ENCODE measurements around the gene ARRDC4. TPM values are rescaled to one million over a fixed set of nuclear protein-coding genes. Genes with fewer than 3 reads are reported as not detected.

Gene ARRDC4
- total RNA-seq, 1 experiment from 2014 or later: 6.9 TPM

DNA sequence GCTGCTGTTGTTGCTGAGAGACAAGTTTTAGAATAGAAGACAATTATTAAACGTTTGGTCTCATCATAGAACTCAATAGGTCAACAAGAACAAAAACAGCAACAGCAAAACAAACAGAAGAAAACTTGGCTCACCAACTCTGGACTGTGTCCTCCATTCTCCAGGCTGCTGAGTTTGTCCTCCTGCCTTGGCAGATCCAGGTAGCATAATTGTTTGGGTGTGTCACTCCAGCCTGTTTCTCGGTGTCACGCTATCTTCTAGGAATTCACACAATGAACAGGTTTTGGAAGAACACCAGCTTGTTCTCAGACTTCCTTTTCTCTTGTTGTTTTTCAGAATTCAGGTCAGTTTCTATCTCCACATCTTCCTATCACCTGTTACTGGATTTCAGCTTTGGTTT is 34.7 kb downstream of the ARRDC4 start:
- Histone ChIP-seq H3K27me3 (ENCODE audit: insufficient read depth, low read depth) (no peaks in the 10 kb centered on the region), H3K27ac (no peak overlapping the region), H3K9me3 (ENCODE audit: insufficient read depth, low read depth) (0 out of 2 replicates have a peak, but pooled peaks cover 4% of the 10 kb centered on the region), H3K79me2 (ENCODE audit: low read depth) (no peaks in the 10 kb centered on the region), H3K4me2 (peak overlapping the region; percentile 55), H3K9me2 (ENCODE audit: insufficient read depth) (no peaks in the 10 kb centered on the region), H3K4me1 (replicated peaks; ENCODE audit: insufficient read depth) (no peaks in the 10 kb centered on the region), H3F3A (ENCODE audit: insufficient read depth, low read depth) (no peaks in the 10 kb centered on the region), H4K20me1 (ENCODE audit: insufficient read depth) (no peaks in the 10 kb centered on the region), H2AFZ (0 out of 2 replicates have a peak overlapping the region, but pooled peaks have one; percentile 9), H3K36me3 (ENCODE audit: low read depth) (no peaks in the 10 kb centered on the region), H3K4me3 (0 out of 2 replicates have a peak overlapping the region, but pooled peaks have one; percentile 28)
- POLR2A ChIA-PET (ENCODE audit: unreplicated experiment): interaction anchor here (0.6 kb wide), 1 partner anchor 35 kb away, joined by 4 read pairs; the partner anchor contains the start of gene ARRDC4
- CTCF ChIA-PET: no interaction called here
- BruUV-seq (replicated peaks): no TSS peak
- intact Hi-C loops (cut with micrococcal nuclease; ENCODE audit: unreplicated experiment): loop anchor here (10.0 kb wide), 1 partner anchor 80 kb away; no protein-coding TSS in a partner anchor
- DNase-seq: peak; percentile 41 to 65
- TF ChIP-seq, protein P1, sequence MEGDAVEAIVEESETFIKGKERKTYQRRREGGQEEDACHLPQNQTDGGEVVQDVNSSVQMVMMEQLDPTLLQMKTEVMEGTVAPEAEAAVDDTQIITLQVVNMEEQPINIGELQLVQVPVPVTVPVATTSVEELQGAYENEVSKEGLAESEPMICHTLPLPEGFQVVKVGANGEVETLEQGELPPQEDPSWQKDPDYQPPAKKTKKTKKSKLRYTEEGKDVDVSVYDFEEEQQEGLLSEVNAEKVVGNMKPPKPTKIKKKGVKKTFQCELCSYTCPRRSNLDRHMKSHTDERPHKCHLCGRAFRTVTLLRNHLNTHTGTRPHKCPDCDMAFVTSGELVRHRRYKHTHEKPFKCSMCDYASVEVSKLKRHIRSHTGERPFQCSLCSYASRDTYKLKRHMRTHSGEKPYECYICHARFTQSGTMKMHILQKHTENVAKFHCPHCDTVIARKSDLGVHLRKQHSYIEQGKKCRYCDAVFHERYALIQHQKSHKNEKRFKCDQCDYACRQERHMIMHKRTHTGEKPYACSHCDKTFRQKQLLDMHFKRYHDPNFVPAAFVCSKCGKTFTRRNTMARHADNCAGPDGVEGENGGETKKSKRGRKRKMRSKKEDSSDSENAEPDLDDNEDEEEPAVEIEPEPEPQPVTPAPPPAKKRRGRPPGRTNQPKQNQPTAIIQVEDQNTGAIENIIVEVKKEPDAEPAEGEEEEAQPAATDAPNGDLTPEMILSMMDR (conservative IDR thresholded peaks at IDR 0.05): no peak
- no peak for TF ChIP-seq EZH2 (IDR thresholded peaks at IDR 0.05; ENCODE audit: low read depth)

DNA sequence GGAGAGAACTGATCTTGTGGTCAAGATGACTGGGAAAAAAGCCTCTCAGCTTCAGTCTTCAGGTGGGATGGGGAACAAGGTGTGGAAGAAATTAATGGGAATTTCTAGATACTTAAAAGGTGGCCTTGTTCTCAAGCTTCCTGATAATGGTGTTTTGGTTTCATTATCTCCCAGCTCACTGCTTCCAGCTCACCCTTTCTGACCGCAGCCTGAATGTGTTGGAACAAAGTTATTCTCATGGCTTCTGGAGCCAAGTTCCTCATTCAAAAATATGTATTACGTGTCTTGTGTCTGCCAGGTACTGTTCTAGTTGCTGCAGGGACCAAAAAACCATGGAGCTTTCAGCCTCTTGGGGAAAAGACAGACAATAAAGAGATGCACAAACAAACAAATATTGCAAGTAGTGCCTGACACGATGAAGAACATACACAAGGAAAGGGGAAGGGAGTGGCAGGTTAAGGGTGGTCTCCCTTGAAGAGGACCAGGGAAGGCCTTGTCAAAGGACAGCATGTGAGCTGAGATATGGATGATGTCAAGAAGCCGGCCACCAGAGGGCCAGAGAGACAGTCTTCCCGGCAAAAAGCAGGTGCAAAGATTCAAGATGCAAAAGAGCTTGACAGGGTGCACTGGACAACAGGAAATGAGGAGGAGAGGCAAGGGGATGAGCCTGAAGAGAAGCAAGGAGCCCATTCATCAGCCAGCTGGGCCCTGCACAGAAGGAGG is 35.5 kb downstream of the ARRDC4 start:
- Histone ChIP-seq H4K20me1 (ENCODE audit: insufficient read depth) (no peaks in the 10 kb centered on the region), H2AFZ (0 out of 2 replicates have a peak overlapping the region, but pooled peaks have one; percentile 9), H3K4me3 (peak overlapping the region; percentile 28; the same call in 1 of the 2 replicates), H3K9me3 (ENCODE audit: insufficient read depth, low read depth) (0 out of 2 replicates have a peak, but pooled peaks cover 4% of the 10 kb centered on the region), H3K27me3 (ENCODE audit: insufficient read depth, low read depth) (no peaks in the 10 kb centered on the region), H3K9me2 (ENCODE audit: insufficient read depth) (no peaks in the 10 kb centered on the region), H3K4me1 (replicated peaks; ENCODE audit: insufficient read depth) (no peaks in the 10 kb centered on the region), H3K36me3 (ENCODE audit: low read depth) (no peaks in the 10 kb centered on the region), H3K4me2 (peak overlapping the region; percentile 55), H3F3A (ENCODE audit: insufficient read depth, low read depth) (no peaks in the 10 kb centered on the region), H3K79me2 (ENCODE audit: low read depth) (no peaks in the 10 kb centered on the region), H3K27ac (no peak overlapping the region)
- DNase-seq: peak; percentile 22 to 60
- no peak for TF ChIP-seq EZH2 (IDR thresholded peaks at IDR 0.05; ENCODE audit: low read depth)
- TF ChIP-seq, protein P1 (conservative IDR thresholded peaks at IDR 0.05): no peak; the same call in 1 of the 2 replicates
- ChIA-PET CTCF (interaction anchor here (1.2 kb wide), 1 partner anchor 19 kb away, joined by 5 read pairs; no protein-coding TSS in a partner anchor), POLR2A (ENCODE audit: unreplicated experiment) (interaction anchor here (0.6 kb wide), 1 partner anchor 36 kb away, joined by 4 read pairs; the partner anchor contains the start of gene ARRDC4)
- no TSS peak for BruUV-seq (replicated peaks)
- intact Hi-C loops (cut with micrococcal nuclease; ENCODE audit: unreplicated experiment): loop anchor here (10.0 kb wide), 1 partner anchor 79 kb away; no protein-coding TSS in a partner anchor

DNA sequence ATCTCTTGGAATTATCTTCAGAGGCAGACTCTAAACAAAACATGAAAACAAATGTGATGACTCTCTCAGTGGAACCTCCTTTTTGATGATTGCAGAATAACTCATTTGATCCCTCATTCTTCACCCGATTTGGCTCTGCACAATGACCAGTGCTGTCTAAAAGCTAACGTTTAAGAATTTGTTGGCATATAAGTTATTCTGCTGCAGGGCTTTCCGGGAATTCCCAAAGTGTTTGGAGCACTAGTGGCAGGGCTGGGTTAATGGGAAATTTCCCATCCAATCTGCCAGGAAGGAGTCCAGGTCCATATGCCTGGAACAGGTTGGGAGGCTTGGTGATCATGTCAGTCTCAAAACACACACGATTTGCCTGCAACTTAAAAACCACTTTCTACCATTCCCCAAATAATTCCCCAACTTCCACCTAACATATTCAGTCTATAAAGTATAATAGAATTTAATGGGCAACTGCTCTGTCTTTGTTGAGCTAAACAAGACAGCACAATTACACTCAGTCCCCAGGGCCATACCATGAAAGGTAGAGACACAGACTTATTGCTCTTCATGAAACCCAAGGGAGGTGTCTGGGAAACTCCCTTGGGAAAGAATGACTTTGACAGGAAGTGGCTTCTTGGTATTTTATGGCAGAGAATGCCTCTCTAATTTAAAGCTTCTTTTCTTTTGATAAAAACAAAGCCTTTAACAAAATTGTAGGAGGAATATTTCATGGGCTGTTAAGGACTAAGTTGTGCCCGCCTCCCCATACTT is 38.0 kb downstream of the ARRDC4 start:
- Histone ChIP-seq H3K4me3 (no peak overlapping the region), H4K20me1 (ENCODE audit: insufficient read depth) (no peaks in the 10 kb centered on the region), H3K9me3 (ENCODE audit: insufficient read depth, low read depth) (0 out of 2 replicates have a peak, but pooled peaks cover 4% of the 10 kb centered on the region), H3K4me1 (replicated peaks; ENCODE audit: insufficient read depth) (no peaks in the 10 kb centered on the region), H3K27me3 (ENCODE audit: insufficient read depth, low read depth) (no peaks in the 10 kb centered on the region), H3K9me2 (ENCODE audit: insufficient read depth) (no peaks in the 10 kb centered on the region), H3K36me3 (ENCODE audit: low read depth) (no peaks in the 10 kb centered on the region), H3K79me2 (ENCODE audit: low read depth) (no peaks in the 10 kb centered on the region), H2AFZ (no peak overlapping the region), H3K27ac (no peak overlapping the region), H3F3A (ENCODE audit: insufficient read depth, low read depth) (peaks cover 7% of the 10 kb centered on the region; the same call in 1 of the 2 replicates), H3K4me2 (no peak overlapping the region)
- DNase-seq: no peak
- TF ChIP-seq EZH2 (IDR thresholded peaks at IDR 0.05; ENCODE audit: low read depth): no peak
- TF ChIP-seq, protein P1 (conservative IDR thresholded peaks at IDR 0.05): no peak
- BruUV-seq (replicated peaks): no TSS peak
- CTCF ChIA-PET: no interaction called here
- POLR2A ChIA-PET (ENCODE audit: unreplicated experiment): no interaction called here
- intact Hi-C loops (cut with micrococcal nuclease; ENCODE audit: unreplicated experiment): loop anchor here (10.0 kb wide), 1 partner anchor 76 kb away; no protein-coding TSS in a partner anchor
